ENCODE data around the gene RRP12. TPM values are rescaled to one million over a fixed set of nuclear protein-coding genes. Genes with fewer than 3 reads are reported as not detected.

The RRP12 gene
- total and polyA plus RNA-seq, 9 of the 15 experiments (the other 6 are each of a cell fraction or from before 2014, with no cell fraction given), result 4.6 to 68.2 (median 21.8) TPM

GRCh38 chr10:97334370-97335175 is 66.6 kb downstream of the RRP12 start, which contains the start of gene FRAT2 (continued):
- peak; percentile 41; the same call in 1 of the 2 replicates for TF ChIP-seq THAP12 (CRISPR knock-in tag; IDR thresholded peaks at IDR 0.05)
- no peak for TF ChIP-seq SRSF1 (IDR thresholded peaks at IDR 0.05; ENCODE audit: low read depth, low read length)
- peak in 1 of 2 experiments; percentile 35; a peak in 1 of 4 replicates for TF ChIP-seq TEAD1 (CRISPR knock-in tag; IDR thresholded peaks at IDR 0.05)
- no peak for TF ChIP-seq CHD4 (IDR thresholded peaks at IDR 0.05; ENCODE audit: insufficient read depth, insufficient replicate concordance, low read depth, low read length, poor library complexity, severe bottlenecking)
- TF ChIP-seq JUND (IDR thresholded peaks at IDR 0.05; ENCODE audit: borderline replicate concordance, low read depth, low read length), result peak; percentile 95
- TF ChIP-seq JUND (tag; IDR thresholded peaks at IDR 0.05; ENCODE audit: borderline replicate concordance, low read depth, low read length), result no peak; the same call in 2 of the 3 replicates
- no peak for TF ChIP-seq WHSC1 (IDR thresholded peaks at IDR 0.05; ENCODE audit: low read length)
- no peak for TF ChIP-seq TBL1XR1 (IDR thresholded peaks at IDR 0.05; ENCODE audit: low read length in 2 of 2)
- TF ChIP-seq MGA (IDR thresholded peaks at IDR 0.05), result peak; percentile 57; the same call in 1 of the 2 replicates
- peak; percentile 70; the same call in 1 of the 2 replicates for TF ChIP-seq NKRF (IDR thresholded peaks at IDR 0.05; ENCODE audit: borderline replicate concordance)

Data from K562 (cell line).